ENCODE results near the gene MRPL33. TPM values are rescaled to one million over a fixed set of nuclear protein-coding genes. Genes with fewer than 3 reads are reported as not detected.
A peak's percentile ranks its signal among the peaks of the same experiment; 100 is the strongest.

The MRPL33 gene
- total and polyA plus RNA-seq, 2 of the 13 experiments (the other 11 are each of a cell fraction or from before 2014, with no cell fraction given): 69.7 to 218 TPM

- TF ChIP-seq RERE (CRISPR knock-in tag; IDR thresholded peaks at IDR 0.05; ENCODE audit: low read depth) (peak; percentile 48; the same call in 1 of the 2 replicates), ZBTB37 (CRISPR knock-in tag; IDR thresholded peaks at IDR 0.05) (no peak), FOXP4 (CRISPR knock-in tag; IDR thresholded peaks at IDR 0.05) (peak; percentile 79), TARDBP (CRISPR knock-in tag; IDR thresholded peaks at IDR 0.05) (0 out of 2 replicates have a peak, but pooled peaks have one; percentile 38), FOXA3 (CRISPR knock-in tag; IDR thresholded peaks at IDR 0.05) (peak; percentile 98), ZNF556 (CRISPR knock-in tag; IDR thresholded peaks at IDR 0.05; ENCODE audit: borderline replicate concordance) (peak; percentile 47; the same call in 1 of the 2 replicates), DMTF1 (CRISPR knock-in tag; IDR thresholded peaks at IDR 0.05) (no peak), BCL3 (CRISPR knock-in tag; IDR thresholded peaks at IDR 0.05) (no peak), NAIF1 (CRISPR knock-in tag; IDR thresholded peaks at IDR 0.05; ENCODE audit: borderline replicate concordance) (no peak), CREBL2 (CRISPR knock-in tag; IDR thresholded peaks at IDR 0.05; ENCODE audit: borderline replicate concordance) (no peak), NR2F6 (IDR thresholded peaks at IDR 0.05) (no peak), NR2F6 (CRISPR knock-in tag; IDR thresholded peaks at IDR 0.05) (0 out of 2 replicates have a peak, but pooled peaks have one; percentile 26), HNF4A (CRISPR knock-in tag; IDR thresholded peaks at IDR 0.05) (peak; percentile 92), POGZ (CRISPR knock-in tag; IDR thresholded peaks at IDR 0.05) (peak; percentile 63; the same call in 1 of the 2 replicates)
Observed at GRCh38 chr2:27746325-27746724, 25.2 kb upstream of the MRPL33 start (continued).
